Natural killer cell (primary cell): ENCODE results near the gene ANKRD13C. TPM values are rescaled to one million over a fixed set of nuclear protein-coding genes. Genes with fewer than 3 reads are reported as not detected.

Source experiments
- ATAC-seq, 3 donors: fragments of 150-1000 bp in 2 of 3; fragments of 200-7000 bp in 1 of 3; cut with Tn5 transposase; 1 replicate in 1 of 3; 2 replicates in 2 of 3; pipeline ENCODE4 v1.10.0; 2021; ENCODE audit warnings: mild to moderate bottlenecking in 2 of 3, moderate library complexity in 2 of 3
- DNase-seq, 2 donors: peaks; one replicate each; pipeline versions ENCODE4 v3.0.0 to v3.0.0-alpha.2; 2013 to 2021; ENCODE audit warnings: mixed read lengths in 1 of 2
- H3K27ac ChIP-seq: one replicate; pipeline ENCODE4 v1.5.1; 2013; ENCODE audit warnings: mild to moderate bottlenecking, low read length
- H3K27me3 ChIP-seq: one replicate; pipeline ENCODE4 v1.6.1; 2013; ENCODE audit warnings: low read length; ENCODE audit not compliant: control insufficient read depth, insufficient read depth
- H3K36me3 ChIP-seq: one replicate; pipeline ENCODE4 v1.6.1; 2013; ENCODE audit warnings: low read length; ENCODE audit not compliant: control insufficient read depth, insufficient read depth
- H3K4me1 ChIP-seq: one replicate; pipeline ENCODE4 v1.6.1; 2013; ENCODE audit warnings: low read length; ENCODE audit not compliant: control insufficient read depth, insufficient read depth
- H3K4me3 ChIP-seq: one replicate; pipeline ENCODE4 v1.5.1; 2013; ENCODE audit warnings: low read length
- H3K9me3 ChIP-seq: one replicate; pipeline ENCODE4 v1.6.1; 2013; ENCODE audit warnings: low read length; ENCODE audit not compliant: control insufficient read depth, insufficient read depth
- H3K27ac Mint-ChIP-seq, 2 donors: one replicate each; pipeline ENCODE4 v1.8.0; 2022; ENCODE audit warnings: mild to moderate bottlenecking in 2 of 2, mixed read lengths in 2 of 2, moderate library complexity in 1 of 2
- H3K27me3 Mint-ChIP-seq, 2 donors: one replicate each; pipeline ENCODE4 v1.8.0; 2022; ENCODE audit warnings: low read depth in 2 of 2, mixed read lengths in 2 of 2
- H3K36me3 Mint-ChIP-seq: one replicate; pipeline ENCODE4 v1.8.0; 2022; ENCODE audit warnings: mixed read lengths
- H3K4me1 Mint-ChIP-seq, 2 donors: one replicate each; pipeline ENCODE4 v1.8.0; 2022; ENCODE audit warnings: mixed read lengths in 2 of 2
- H3K4me3 Mint-ChIP-seq: one replicate; pipeline ENCODE4 v1.8.0; 2022; ENCODE audit warnings: mild to moderate bottlenecking, moderate library complexity, mixed read lengths
- H3K9me3 Mint-ChIP-seq, 2 donors: one replicate each; pipeline ENCODE4 v1.8.0; 2022; ENCODE audit warnings: mixed read lengths in 2 of 2
- WGBS: methylation state at CpG from one replicate; pipeline ENCODE4 v1.1.7; 2013; ENCODE audit warnings: missing lambda C conversion rate; ENCODE audit not compliant: insufficient coverage; 5-methylcytosine and 5-hydroxymethylcytosine counted together
- intact Hi-C: fragments of 100-400 bp; cut with micrococcal nuclease; formaldehyde crosslinking; loops from one replicate; pipeline ENCODE4 v1.14.2; 2022
- total RNA-seq, 4 donors: library from RNA; stranded (reverse); fragments of 120-200 nt in 1 of 4; gene quantifications; one replicate each; pipeline versions ENCODE4 v1.2.3 to v1.2.4, GENCODE V29; 2013 to 2022
- TF ChIP-seq, protein P1 (sequence below): fragments of 200-600 bp; IDR thresholded peaks from one replicate; pipeline ENCODE4 v1.8.0; 2022; ENCODE audit warnings: antibody characterized with exemption

ANKRD13C gene
- total RNA-seq, 3 donors from 2014 or later (not counting 1 experiment from before 2014, with no cell fraction given): 32.2 to 33.7 (median 32.8) TPM

DNA sequence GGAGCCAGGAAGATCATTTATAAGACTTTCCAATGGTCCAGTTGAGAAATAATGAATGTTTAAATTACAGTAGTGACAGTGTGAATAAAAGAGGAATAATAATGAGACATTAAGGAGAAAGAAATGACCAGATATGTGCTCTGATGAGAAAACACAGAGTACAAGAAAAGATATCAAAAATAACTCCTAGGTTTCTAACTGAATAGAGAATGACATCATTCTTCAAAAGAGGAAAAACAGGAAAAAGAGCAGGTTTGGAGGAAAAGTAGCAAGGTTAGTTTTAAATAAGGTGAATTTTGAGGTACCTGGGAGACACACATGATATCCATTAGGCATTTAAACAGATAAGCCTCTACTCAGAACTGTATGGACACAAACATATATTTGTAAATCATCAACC is 55.0 kb downstream of the ANKRD13C start:
- Mint-ChIP-seq H3K36me3 (peaks cover 14% of the 10 kb centered on the region), H3K27me3 (no peaks in the 10 kb centered on the region), H3K4me3 (no peak overlapping the region)

DNA sequence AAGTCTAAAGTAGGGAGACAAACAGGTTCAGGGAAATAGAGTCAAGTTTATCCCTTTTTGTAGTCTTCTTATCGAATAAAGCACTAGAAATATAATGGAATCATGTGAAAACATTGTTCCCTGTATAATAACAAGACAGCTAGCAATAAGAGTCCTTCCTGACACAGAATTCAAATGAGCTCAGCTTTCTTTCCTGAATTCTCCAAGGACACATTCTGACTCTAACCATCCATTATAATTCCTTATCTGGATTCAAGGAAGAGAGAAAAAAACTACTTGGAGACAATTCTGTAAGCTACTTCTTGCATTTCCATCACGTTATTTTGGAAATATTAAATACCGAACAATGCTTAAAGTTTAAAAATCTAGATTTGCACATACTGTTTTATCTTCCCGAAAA is 58.8 kb downstream of the ANKRD13C start:
- ATAC-seq (no peak), DNase-seq (no peak)
- Histone ChIP-seq H3K9me3 (no peaks in the 10 kb centered on the region), H3K36me3 (peaks cover 59% of the 10 kb centered on the region), H3K27me3 (no peaks in the 10 kb centered on the region), H3K27ac (no peak overlapping the region), H3K4me1 (no peaks in the 10 kb centered on the region), H3K4me3 (no peak overlapping the region)
- TF ChIP-seq, protein P1, sequence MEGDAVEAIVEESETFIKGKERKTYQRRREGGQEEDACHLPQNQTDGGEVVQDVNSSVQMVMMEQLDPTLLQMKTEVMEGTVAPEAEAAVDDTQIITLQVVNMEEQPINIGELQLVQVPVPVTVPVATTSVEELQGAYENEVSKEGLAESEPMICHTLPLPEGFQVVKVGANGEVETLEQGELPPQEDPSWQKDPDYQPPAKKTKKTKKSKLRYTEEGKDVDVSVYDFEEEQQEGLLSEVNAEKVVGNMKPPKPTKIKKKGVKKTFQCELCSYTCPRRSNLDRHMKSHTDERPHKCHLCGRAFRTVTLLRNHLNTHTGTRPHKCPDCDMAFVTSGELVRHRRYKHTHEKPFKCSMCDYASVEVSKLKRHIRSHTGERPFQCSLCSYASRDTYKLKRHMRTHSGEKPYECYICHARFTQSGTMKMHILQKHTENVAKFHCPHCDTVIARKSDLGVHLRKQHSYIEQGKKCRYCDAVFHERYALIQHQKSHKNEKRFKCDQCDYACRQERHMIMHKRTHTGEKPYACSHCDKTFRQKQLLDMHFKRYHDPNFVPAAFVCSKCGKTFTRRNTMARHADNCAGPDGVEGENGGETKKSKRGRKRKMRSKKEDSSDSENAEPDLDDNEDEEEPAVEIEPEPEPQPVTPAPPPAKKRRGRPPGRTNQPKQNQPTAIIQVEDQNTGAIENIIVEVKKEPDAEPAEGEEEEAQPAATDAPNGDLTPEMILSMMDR: no peak
- 92% methylated on average over 3 of the region's 4 CpGs for WGBS
- Mint-ChIP-seq H3K9me3 (no peaks in the 10 kb centered on the region), H3K36me3 (peaks cover 14% of the 10 kb centered on the region), H3K4me1 (peaks cover 0 to 12% of the 10 kb centered on the region in 2 donors), H3K4me3 (no peak overlapping the region), H3K27me3 (no peaks in the 10 kb centered on the region), H3K27ac (no peak overlapping the region)
- intact Hi-C loops: no loop called here

More for the DNA sequence above, 55.0 kb downstream of the ANKRD13C start:
- H3K4me1 Mint-ChIP-seq: peaks cover 0 to 12% of the 10 kb centered on the region in 2 donors
- Histone ChIP-seq H3K36me3 (peaks cover 42% of the 10 kb centered on the region), H3K27me3 (no peaks in the 10 kb centered on the region), H3K4me3 (no peak overlapping the region), H3K27ac (no peak overlapping the region), H3K4me1 (no peaks in the 10 kb centered on the region), H3K9me3 (no peaks in the 10 kb centered on the region)
- peak overlapping the region in 1 of 2 donors; percentile 21 for H3K27ac Mint-ChIP-seq
- no peaks in the 10 kb centered on the region for H3K9me3 Mint-ChIP-seq
- TF ChIP-seq, protein P1: no peak
- no peak for DNase-seq
- no peak for ATAC-seq
- intact Hi-C loops: no loop called here

DNA sequence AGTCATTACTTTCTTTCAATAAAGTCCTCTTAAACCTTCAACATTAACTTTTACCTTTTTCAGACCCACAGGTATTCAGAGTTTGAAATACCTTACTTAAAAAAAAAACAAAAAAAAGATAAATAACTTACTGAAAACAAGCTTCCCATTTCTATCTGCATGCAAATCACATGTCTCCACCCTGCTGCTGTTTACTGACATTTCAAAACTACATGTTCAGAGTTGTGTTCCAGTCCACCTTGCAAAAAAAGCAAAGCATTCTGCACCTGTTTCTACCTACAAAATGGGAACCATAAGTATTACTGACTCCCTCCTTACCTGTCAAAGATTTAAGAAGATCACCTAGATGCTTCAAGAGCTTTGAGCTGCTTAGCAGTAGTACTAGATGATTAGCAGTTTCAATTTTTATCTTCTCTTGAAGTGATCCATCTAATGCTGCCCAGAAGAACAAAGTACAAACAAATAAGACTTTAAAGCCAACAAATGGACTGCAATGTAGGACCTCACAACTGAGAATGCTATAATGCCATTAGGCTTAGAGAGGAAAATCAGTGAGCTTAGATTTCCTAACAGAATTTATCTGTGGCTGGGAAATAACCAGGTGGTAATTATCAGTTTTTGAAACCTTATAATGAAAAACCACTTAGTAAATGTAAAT is 61.2 kb downstream of the ANKRD13C start:
- Mint-ChIP-seq H3K36me3 (no peaks in the 10 kb centered on the region), H3K27me3 (no peaks in the 10 kb centered on the region)
- peaks cover 55% of the 10 kb centered on the region for H3K36me3 ChIP-seq

More for the DNA sequence above, 61.2 kb downstream of the ANKRD13C start:
- TF ChIP-seq, protein P1: no peak
- no peak overlapping the region for H3K4me3 ChIP-seq
- H3K27ac ChIP-seq: no peak overlapping the region
- DNase-seq (no peak), ATAC-seq (no peak)
- intact Hi-C loops: no loop called here
- Mint-ChIP-seq H3K9me3 (no peaks in the 10 kb centered on the region), H3K4me1 (peaks cover 0 to 5% of the 10 kb centered on the region in 2 donors), H3K27ac (peak overlapping the region in 1 of 2 donors; percentile 50), H3K4me3 (no peak overlapping the region)
- H3K9me3 ChIP-seq: no peaks in the 10 kb centered on the region
- no peaks in the 10 kb centered on the region for H3K4me1 ChIP-seq
- H3K27me3 ChIP-seq: no peaks in the 10 kb centered on the region
